Prostate gland (tissue), 2 donors: Measurements from ENCODE around the gene PPM1L.

Experiments used
- POLR2A ChIP-seq: fragments of 450-650 bp; IDR thresholded peaks from one replicate; pipeline ENCODE4 v1.6.1; 2016; ENCODE audit warnings: antibody characterized with exemption, mild to moderate bottlenecking
- POLR2AphosphoS5 ChIP-seq: sonication (generic); formaldehyde crosslinking; IDR thresholded peaks from one replicate; pipeline ENCODE4 v1.6.1; 2017; ENCODE audit warnings: antibody characterized with exemption
- TF ChIP-seq, protein P1 (sequence below), 4 experiments: fragments of 200-600 bp in 2 of 4; fragments of 450-650 bp in 2 of 4; sonication (generic) in 2 of 4; IDR thresholded peaks; 1 replicate in 3 of 4; 2 replicates in 1 of 4; pipeline ENCODE4 v1.5.1; 2016 to 2019; ENCODE audit warnings: antibody characterized with exemption in 4 of 4, mild to moderate bottlenecking in 2 of 4, moderate library complexity in 2 of 4

GRCh38 chr3:161126495-161126894 is 370.5 kb downstream of the PPM1L start:
- TF ChIP-seq, protein P1, sequence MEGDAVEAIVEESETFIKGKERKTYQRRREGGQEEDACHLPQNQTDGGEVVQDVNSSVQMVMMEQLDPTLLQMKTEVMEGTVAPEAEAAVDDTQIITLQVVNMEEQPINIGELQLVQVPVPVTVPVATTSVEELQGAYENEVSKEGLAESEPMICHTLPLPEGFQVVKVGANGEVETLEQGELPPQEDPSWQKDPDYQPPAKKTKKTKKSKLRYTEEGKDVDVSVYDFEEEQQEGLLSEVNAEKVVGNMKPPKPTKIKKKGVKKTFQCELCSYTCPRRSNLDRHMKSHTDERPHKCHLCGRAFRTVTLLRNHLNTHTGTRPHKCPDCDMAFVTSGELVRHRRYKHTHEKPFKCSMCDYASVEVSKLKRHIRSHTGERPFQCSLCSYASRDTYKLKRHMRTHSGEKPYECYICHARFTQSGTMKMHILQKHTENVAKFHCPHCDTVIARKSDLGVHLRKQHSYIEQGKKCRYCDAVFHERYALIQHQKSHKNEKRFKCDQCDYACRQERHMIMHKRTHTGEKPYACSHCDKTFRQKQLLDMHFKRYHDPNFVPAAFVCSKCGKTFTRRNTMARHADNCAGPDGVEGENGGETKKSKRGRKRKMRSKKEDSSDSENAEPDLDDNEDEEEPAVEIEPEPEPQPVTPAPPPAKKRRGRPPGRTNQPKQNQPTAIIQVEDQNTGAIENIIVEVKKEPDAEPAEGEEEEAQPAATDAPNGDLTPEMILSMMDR (IDR thresholded peaks at IDR 0.05) = no peak
- no peak for TF ChIP-seq POLR2A
- no peak for TF ChIP-seq POLR2AphosphoS5
